HCT116 (cell line): ENCODE data around the gene GPR68. TPM values are rescaled to one million over a fixed set of nuclear protein-coding genes. Genes with fewer than 3 reads are reported as not detected.

ENCODE experiments used
- ATAC-seq: fragments of 200-7000 bp; cut with Tn5 transposase; 2 replicates; pipeline ENCODE4 v1.9.1; 2020; ENCODE audit warnings: mild to moderate bottlenecking, moderate library complexity
- BruUV-seq: library from RNA; stranded (reverse); fragments of 400-500 nt; replicated peaks from 2 replicates; lab custom pipeline; 2021; lab: Mats Ljungman, UMichigan
- CTCF ChIA-PET: fragments of 300-600 bp; sonication (Branson Sonifier 250); formaldehyde crosslinking; loops from one replicate; lab custom pipeline; 2021; ENCODE audit warnings: antibody characterized with exemption; lab: Charles Lee
- POLR2A ChIA-PET: fragments of 300-600, 350-600 bp; sonication (Branson Sonifier 250); formaldehyde crosslinking; loops from one replicate; lab custom pipeline; 2021; ENCODE audit warnings: antibody characterized with exemption; lab: Charles Lee
- RAD21 ChIA-PET, 2 experiments: fragments of 300-600 bp; sonication (Branson Sonifier 250); formaldehyde crosslinking; loops; one replicate each; lab custom pipeline; 2023; ENCODE audit warnings: low total read pairs in 2 of 2; ENCODE audit not compliant: uncharacterized antibody in 2 of 2, unreplicated experiment in 2 of 2, low non-redundant PET in 1 of 2; lab: Charles Lee
- DNase-seq: peaks from one replicate; pipeline ENCODE4 v3.0.0-alpha.2; 2010; ENCODE audit warnings: low read depth, low spot score
- H2AFZ ChIP-seq: fragments of 200-600 bp; shearing (Covaris generic), sonication (generic); 2 replicates; pipeline ENCODE4 v1.6.1; 2017; ENCODE audit warnings: low read depth, mixed run types, mixed read lengths, antibody characterized with exemption, low read length; ENCODE audit not compliant: poor library complexity, severe bottlenecking
- H3K27ac ChIP-seq: 2 replicates; pipeline ENCODE4 v1.5.1; 2012; ENCODE audit warnings: low read depth, low read length
- H3K27me3 ChIP-seq: fragments of 200-600 bp; sonication (generic); 2 replicates; pipeline ENCODE4 v1.6.1; 2016; ENCODE audit warnings: mixed run types, low read length, mixed read lengths; ENCODE audit not compliant: insufficient read depth
- H3K36me3 ChIP-seq, 2 experiments: fragments of 200-500 bp in 1 of 2; fragments of 200-600 bp in 1 of 2; sonication (Bioruptor generic) in 1 of 2; sonication (generic) in 1 of 2; 2 replicates each; pipeline versions ENCODE4 v1.5.1 to v1.6.1; 2014 to 2016; ENCODE audit warnings: low read length in 2 of 2, inconsistent platforms in 1 of 2, mixed read lengths in 1 of 2, mixed run types in 1 of 2; ENCODE audit not compliant: insufficient read depth in 2 of 2, control insufficient read depth in 1 of 2
- H3K4me1 ChIP-seq, 2 experiments: fragments of 200-600 bp in 1 of 2; sonication (generic) in 1 of 2; 2 replicates each; pipeline versions ENCODE4 v1.5.1 to v1.6.1; 2012 to 2017; ENCODE audit warnings: low read length in 2 of 2, inconsistent platforms in 1 of 2, mild to moderate bottlenecking in 1 of 2, mixed read lengths in 1 of 2, mixed run types in 1 of 2, moderate library complexity in 1 of 2; ENCODE audit not compliant: insufficient read depth in 2 of 2, control insufficient read depth in 1 of 2
- H3K4me2 ChIP-seq: fragments of 200-600 bp; sonication (generic); 2 replicates; pipeline ENCODE4 v1.6.1; 2017; ENCODE audit warnings: mixed run types, low read length, mixed read lengths
- H3K4me3 ChIP-seq, 2 experiments: fragments of 200-600 bp in 1 of 2; sonication (generic) in 1 of 2; replicated peaks in 1 of 2; 2 replicates each; pipeline ENCODE4 v1.5.1; 2011 to 2016; ENCODE audit warnings: low read length in 2 of 2, control low read depth in 1 of 2, low read depth in 1 of 2, mild to moderate bottlenecking in 1 of 2, mixed read lengths in 1 of 2, mixed run types in 1 of 2
- H3K79me2 ChIP-seq: fragments of 200-600 bp; sonication (generic); 2 replicates; pipeline ENCODE4 v1.6.1; 2017; ENCODE audit warnings: mild to moderate bottlenecking, mixed run types, low read length, moderate library complexity, mixed read lengths; ENCODE audit not compliant: insufficient read depth
- H3K9ac ChIP-seq: fragments of 200-600 bp; sonication (generic); 2 replicates; pipeline ENCODE4 v1.6.1; 2016; ENCODE audit warnings: low read length, mixed read lengths
- H3K9me2 ChIP-seq: fragments of 200-600 bp; sonication (generic), shearing (Covaris generic); 2 replicates; pipeline ENCODE4 v1.6.1; 2017; ENCODE audit warnings: mixed run types, mild to moderate bottlenecking, moderate library complexity; ENCODE audit not compliant: insufficient read depth
- H3K9me3 ChIP-seq, 2 experiments: fragments of 200-500 bp in 1 of 2; fragments of 200-600 bp in 1 of 2; sonication (Bioruptor generic) in 1 of 2; sonication (generic) in 1 of 2; 2 replicates each; pipeline ENCODE4 v1.6.1; 2014 to 2017; ENCODE audit warnings: low read length in 2 of 2, mixed read lengths in 2 of 2, inconsistent platforms in 1 of 2, low read depth in 1 of 2, mild to moderate bottlenecking in 1 of 2, mixed run types in 1 of 2, moderate library complexity in 1 of 2; ENCODE audit not compliant: control insufficient read depth in 1 of 2, insufficient read depth in 1 of 2
- H4K20me1 ChIP-seq: fragments of 200-600 bp; sonication (generic), shearing (Covaris generic); 2 replicates; pipeline ENCODE4 v1.6.1; 2017; ENCODE audit warnings: mixed run types, mild to moderate bottlenecking, moderate library complexity; ENCODE audit not compliant: insufficient read depth
- ATF3 ChIP-seq: IDR thresholded peaks from 2 replicates; pipeline ENCODE4 v1.6.1; 2012
- CBX3 ChIP-seq: IDR thresholded peaks from 2 replicates; pipeline ENCODE4 v1.6.1; 2012; ENCODE audit warnings: low read depth
- CEBPB ChIP-seq: IDR thresholded peaks from 2 replicates; pipeline ENCODE4 v1.6.1; 2012; ENCODE audit warnings: low read depth
- ELF1 ChIP-seq: IDR thresholded peaks from 2 replicates; pipeline ENCODE4 v1.6.1; 2012; ENCODE audit warnings: low read depth, borderline replicate concordance
- EZH2 ChIP-seq: fragments of 200-600 bp; sonication (generic); IDR thresholded peaks from 2 replicates; pipeline ENCODE4 v1.6.1; 2017; ENCODE audit warnings: antibody characterized with exemption, mixed run types
- JUND ChIP-seq: IDR thresholded peaks from 2 replicates; pipeline ENCODE4 v1.6.1; 2012
- POLR2A ChIP-seq: IDR thresholded peaks from 2 replicates; pipeline ENCODE4 v1.7.0; 2011; ENCODE audit warnings: borderline replicate concordance; ENCODE audit not compliant: insufficient read depth, insufficient read length; ENCODE audit errors: extremely low read depth
- POLR2AphosphoS5 ChIP-seq: IDR thresholded peaks from 2 replicates; pipeline ENCODE4 v1.6.1; 2011; ENCODE audit warnings: mild to moderate bottlenecking, low read depth, low read length, moderate library complexity
- RAD21 ChIP-seq: IDR thresholded peaks from 2 replicates; pipeline ENCODE4 v1.6.1; 2012; ENCODE audit warnings: low read depth, mild to moderate bottlenecking
- REST ChIP-seq: IDR thresholded peaks from 2 replicates; pipeline ENCODE4 v1.6.1; 2012; ENCODE audit warnings: low read depth
- SIN3A ChIP-seq: IDR thresholded peaks from 2 replicates; pipeline ENCODE4 v1.6.1; 2012; ENCODE audit warnings: low read depth
- SP1 ChIP-seq: IDR thresholded peaks from 2 replicates; pipeline ENCODE4 v1.6.1; 2012; ENCODE audit warnings: low read depth
- SRF ChIP-seq: IDR thresholded peaks from 2 replicates; pipeline ENCODE4 v1.6.1; 2012; ENCODE audit warnings: low read depth
- ZBTB33 ChIP-seq: IDR thresholded peaks from 2 replicates; pipeline ENCODE4 v1.6.1; 2011; ENCODE audit warnings: mild to moderate bottlenecking, low read length, moderate library complexity; ENCODE audit not compliant: insufficient replicate concordance; ENCODE audit errors: extremely low read depth
- ZNF274 ChIP-seq: fragments of 200-500 bp; sonication (Bioruptor generic); IDR thresholded peaks from 2 replicates; pipeline ENCODE4 v1.6.1; 2014; ENCODE audit warnings: mild to moderate bottlenecking, low read depth, low read length, inconsistent platforms
- intact Hi-C: fragments of 100-400 bp; cut with micrococcal nuclease; formaldehyde crosslinking; loops from 2 replicates; pipeline ENCODE4 v1.10.0; 2022
- total RNA-seq: library from RNA; stranded (reverse); gene quantifications from one replicate; pipeline ENCODE4 v1.2.1, GENCODE V29; 2021; ENCODE audit not compliant: unreplicated experiment

GPR68 gene
- total RNA-seq, 1 experiment from 2014 or later: not detected

- DNase-seq (no peak), ATAC-seq (no peak)
- TF ChIP-seq RAD21 (no peak), CEBPB (no peak), POLR2A (no peak), CBX3 (no peak), POLR2AphosphoS5 (no peak), EZH2 (no peak), ZNF274 (no peak), ATF3 (no peak), JUND (no peak), ZBTB33 (no peak), SIN3A (no peak), SP1 (no peak), ELF1 (no peak), REST (no peak), SRF (no peak)
- H3K9me2 ChIP-seq: no peaks in the 10 kb centered on the region
- no peaks in the 10 kb centered on the region for H3K36me3 ChIP-seq
- no peak overlapping the region for H3K27ac ChIP-seq
- ChIA-PET CTCF (no interaction called here), RAD21 (no interaction called here), POLR2A (no interaction called here)
- no peaks in the 10 kb centered on the region for H3K9me3 ChIP-seq
- H3K4me1 ChIP-seq: no peaks in the 10 kb centered on the region
- H4K20me1 ChIP-seq: no peaks in the 10 kb centered on the region
- intact Hi-C loops: no loop called here
- no peak overlapping the region for H3K4me2 ChIP-seq
- H3K27me3 ChIP-seq: no peaks in the 10 kb centered on the region
- H3K79me2 ChIP-seq: no peaks in the 10 kb centered on the region
- H2AFZ ChIP-seq: no peak overlapping the region
- BruUV-seq: no TSS peak
- no peak overlapping the region for H3K9ac ChIP-seq
- no peak overlapping the region for H3K4me3 ChIP-seq
Observed at GRCh38 chr14:91264151-91265150, 19.9 kb upstream of the GPR68 start.
